IPS-15b (cell line): ENCODE data around the gene SCAF1.

Experiments
- H3K27me3 ChIP-seq: one replicate; pipeline ENCODE4 v1.6.1; 2013; ENCODE audit warnings: low read length; ENCODE audit not compliant: control insufficient read depth, insufficient read depth
- H3K36me3 ChIP-seq: one replicate; pipeline ENCODE4 v1.6.1; 2013; ENCODE audit warnings: low read length; ENCODE audit not compliant: control insufficient read depth, insufficient read depth
- H3K4me1 ChIP-seq: one replicate; pipeline ENCODE4 v1.6.1; 2013; ENCODE audit warnings: mild to moderate bottlenecking, low read length; ENCODE audit not compliant: control insufficient read depth, insufficient read depth
- H3K4me3 ChIP-seq: one replicate; pipeline ENCODE4 v1.5.1; 2013; ENCODE audit warnings: low read depth, low read length
- H3K9ac ChIP-seq: one replicate; pipeline ENCODE4 v1.6.1; 2013; ENCODE audit warnings: low read depth, mild to moderate bottlenecking, low read length
- H3K9me3 ChIP-seq: one replicate; pipeline ENCODE4 v1.6.1; 2013; ENCODE audit warnings: mild to moderate bottlenecking, low read length; ENCODE audit not compliant: control insufficient read depth, insufficient read depth

The SCAF1 gene, protein sequence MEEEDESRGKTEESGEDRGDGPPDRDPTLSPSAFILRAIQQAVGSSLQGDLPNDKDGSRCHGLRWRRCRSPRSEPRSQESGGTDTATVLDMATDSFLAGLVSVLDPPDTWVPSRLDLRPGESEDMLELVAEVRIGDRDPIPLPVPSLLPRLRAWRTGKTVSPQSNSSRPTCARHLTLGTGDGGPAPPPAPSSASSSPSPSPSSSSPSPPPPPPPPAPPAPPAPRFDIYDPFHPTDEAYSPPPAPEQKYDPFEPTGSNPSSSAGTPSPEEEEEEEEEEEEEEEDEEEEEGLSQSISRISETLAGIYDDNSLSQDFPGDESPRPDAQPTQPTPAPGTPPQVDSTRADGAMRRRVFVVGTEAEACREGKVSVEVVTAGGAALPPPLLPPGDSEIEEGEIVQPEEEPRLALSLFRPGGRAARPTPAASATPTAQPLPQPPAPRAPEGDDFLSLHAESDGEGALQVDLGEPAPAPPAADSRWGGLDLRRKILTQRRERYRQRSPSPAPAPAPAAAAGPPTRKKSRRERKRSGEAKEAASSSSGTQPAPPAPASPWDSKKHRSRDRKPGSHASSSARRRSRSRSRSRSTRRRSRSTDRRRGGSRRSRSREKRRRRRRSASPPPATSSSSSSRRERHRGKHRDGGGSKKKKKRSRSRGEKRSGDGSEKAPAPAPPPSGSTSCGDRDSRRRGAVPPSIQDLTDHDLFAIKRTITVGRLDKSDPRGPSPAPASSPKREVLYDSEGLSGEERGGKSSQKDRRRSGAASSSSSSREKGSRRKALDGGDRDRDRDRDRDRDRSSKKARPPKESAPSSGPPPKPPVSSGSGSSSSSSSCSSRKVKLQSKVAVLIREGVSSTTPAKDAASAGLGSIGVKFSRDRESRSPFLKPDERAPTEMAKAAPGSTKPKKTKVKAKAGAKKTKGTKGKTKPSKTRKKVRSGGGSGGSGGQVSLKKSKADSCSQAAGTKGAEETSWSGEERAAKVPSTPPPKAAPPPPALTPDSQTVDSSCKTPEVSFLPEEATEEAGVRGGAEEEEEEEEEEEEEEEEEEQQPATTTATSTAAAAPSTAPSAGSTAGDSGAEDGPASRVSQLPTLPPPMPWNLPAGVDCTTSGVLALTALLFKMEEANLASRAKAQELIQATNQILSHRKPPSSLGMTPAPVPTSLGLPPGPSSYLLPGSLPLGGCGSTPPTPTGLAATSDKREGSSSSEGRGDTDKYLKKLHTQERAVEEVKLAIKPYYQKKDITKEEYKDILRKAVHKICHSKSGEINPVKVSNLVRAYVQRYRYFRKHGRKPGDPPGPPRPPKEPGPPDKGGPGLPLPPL

DNA sequence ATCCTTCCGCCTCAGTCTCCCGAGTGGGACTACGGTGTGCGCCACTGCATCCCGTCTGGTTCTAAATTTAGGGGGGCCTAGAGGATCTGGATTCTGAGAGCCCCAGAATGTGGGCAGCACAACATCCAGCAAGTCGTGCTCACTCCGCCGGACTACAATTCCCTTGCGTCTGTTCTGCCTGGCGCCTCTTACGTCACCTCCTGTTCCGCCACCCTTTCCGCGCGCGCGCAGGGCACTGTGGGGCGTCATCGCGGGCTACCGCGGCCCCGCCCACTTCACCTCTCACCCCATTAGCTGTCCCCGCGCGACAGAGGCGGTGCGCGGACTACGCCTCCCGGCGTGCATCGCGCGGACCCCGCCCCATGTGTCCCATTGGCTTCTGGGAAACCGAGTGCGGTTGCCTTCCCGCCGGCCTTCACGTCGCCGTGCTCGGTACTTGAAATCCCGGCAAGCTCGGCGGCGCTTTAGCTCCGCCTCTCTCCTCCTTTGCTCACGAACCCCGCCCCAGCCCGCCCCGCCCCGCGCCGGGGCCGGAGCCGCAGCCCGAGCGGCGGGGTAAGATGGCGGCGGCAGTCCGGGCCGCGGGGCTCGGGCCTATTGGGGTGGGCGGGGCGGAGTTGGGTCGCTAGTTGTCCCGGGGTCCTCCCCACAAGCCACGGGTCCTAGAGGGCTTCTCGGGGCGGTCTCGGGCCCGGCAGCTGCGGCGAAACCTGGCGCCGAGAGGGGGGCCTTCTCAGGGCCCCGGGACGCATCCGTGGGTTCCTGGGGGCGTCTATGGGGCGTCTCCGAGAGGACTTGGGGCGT, at the start of gene SCAF1:
Gene SCAF1 (plus strand): TSS at position 522 of the 804 bp plus-strand sequence. CDS start 2,818 bp downstream, outside the sequence.
- peaks cover 19% of the 10 kb centered on the region for H3K36me3 ChIP-seq
- no peaks in the 10 kb centered on the region for H3K9me3 ChIP-seq
- H3K27me3 ChIP-seq: no peaks in the 10 kb centered on the region
- peak within 1 kb of the TSS; percentile 99 for H3K4me3 ChIP-seq
- peaks cover 7% of the 10 kb centered on the region for H3K4me1 ChIP-seq
- H3K9ac ChIP-seq: peak within 1 kb of the TSS; percentile 97

DNA sequence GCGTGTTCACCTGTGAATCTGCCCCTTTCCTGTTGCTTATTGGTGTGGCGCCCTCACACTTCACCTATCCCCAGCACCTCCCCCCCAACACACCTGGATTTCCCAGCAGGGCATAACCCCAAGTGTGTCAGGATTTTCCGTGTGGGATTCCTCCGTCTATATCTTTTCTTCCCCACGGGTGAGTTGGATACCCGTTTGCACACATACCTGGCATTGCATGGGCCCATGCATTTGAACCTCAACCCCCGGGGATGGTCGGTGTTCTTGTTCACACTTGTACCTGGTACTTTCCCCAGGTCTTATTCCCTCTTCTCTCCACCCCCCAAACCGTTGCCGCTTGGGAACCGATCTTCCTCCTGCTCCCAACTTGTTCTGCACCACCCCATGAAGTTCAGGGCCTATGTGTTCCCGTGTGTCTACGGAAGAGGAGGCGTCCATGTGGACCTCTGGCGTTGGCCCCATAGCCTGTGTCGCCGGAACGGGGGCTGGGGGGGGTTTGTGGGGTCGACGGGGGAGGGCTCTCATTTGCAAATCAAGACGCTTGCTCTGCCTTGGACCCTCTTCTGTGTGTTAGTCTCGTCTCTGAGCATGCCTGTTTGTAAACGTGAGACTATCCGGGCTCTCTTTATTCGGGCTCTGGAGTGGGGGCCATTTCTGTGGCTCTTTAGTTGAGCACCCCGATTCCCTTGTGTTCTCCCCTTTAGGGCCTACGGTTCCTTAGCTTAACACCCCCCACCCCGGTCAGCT, 49.4 kb upstream of the SCAF1 start:
- H3K27me3 ChIP-seq: no peaks in the 10 kb centered on the region
- H3K4me3 ChIP-seq: peak overlapping the region; percentile 81
- peak overlapping the region; percentile 81 for H3K9ac ChIP-seq
- H3K36me3 ChIP-seq: peaks cover 29% of the 10 kb centered on the region
- H3K9me3 ChIP-seq: no peaks in the 10 kb centered on the region
- H3K4me1 ChIP-seq: peaks cover 9% of the 10 kb centered on the region

DNA sequence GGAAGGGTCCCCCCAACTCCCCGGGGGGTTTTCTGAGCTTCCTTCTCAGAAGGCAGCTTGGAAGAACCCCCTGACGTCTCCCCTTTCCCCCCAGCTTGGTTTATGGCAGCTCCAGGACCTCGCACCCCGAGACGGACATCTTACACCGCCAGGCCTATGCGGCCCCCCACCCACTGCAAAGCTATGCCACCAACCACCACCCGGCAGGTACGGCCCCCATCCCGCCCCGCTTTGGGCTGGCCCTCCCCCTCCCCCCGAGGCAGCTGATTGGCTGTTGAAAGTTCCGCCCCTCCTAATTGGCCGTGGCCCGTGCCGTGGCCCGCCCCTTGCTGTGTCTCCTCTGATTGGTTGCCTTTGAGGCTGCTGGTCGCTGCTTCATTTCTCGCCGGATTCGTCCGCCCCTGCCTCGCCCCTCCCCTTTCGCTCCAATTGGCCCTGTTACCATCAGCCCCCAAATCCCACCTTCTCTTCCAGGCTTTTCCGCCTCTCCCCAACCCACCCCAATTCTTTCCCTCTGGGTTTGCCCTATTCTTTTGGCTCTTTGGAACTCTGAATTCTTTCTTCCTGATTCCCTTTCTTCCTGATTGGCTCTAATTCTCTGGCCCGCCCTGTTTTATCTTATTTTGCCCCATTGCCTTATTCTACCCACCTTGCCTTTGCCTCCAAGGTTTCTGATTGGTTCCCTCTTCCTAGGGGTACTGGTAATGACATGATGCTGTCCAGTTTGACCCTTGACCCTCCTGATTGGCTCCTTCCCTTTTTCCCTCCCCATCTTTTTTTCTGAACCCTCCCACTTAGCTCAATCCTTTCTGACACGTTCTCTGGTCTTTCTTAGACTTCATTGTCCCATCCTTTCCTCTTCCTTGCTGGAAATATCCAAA, 48.5 kb upstream of the SCAF1 start:
- Histone ChIP-seq H3K9ac (peak overlapping the region; percentile 47), H3K36me3 (peaks cover 35% of the 10 kb centered on the region), H3K4me1 (peaks cover 9% of the 10 kb centered on the region), H3K27me3 (no peaks in the 10 kb centered on the region), H3K4me3 (peak overlapping the region; percentile 81), H3K9me3 (no peaks in the 10 kb centered on the region)

DNA sequence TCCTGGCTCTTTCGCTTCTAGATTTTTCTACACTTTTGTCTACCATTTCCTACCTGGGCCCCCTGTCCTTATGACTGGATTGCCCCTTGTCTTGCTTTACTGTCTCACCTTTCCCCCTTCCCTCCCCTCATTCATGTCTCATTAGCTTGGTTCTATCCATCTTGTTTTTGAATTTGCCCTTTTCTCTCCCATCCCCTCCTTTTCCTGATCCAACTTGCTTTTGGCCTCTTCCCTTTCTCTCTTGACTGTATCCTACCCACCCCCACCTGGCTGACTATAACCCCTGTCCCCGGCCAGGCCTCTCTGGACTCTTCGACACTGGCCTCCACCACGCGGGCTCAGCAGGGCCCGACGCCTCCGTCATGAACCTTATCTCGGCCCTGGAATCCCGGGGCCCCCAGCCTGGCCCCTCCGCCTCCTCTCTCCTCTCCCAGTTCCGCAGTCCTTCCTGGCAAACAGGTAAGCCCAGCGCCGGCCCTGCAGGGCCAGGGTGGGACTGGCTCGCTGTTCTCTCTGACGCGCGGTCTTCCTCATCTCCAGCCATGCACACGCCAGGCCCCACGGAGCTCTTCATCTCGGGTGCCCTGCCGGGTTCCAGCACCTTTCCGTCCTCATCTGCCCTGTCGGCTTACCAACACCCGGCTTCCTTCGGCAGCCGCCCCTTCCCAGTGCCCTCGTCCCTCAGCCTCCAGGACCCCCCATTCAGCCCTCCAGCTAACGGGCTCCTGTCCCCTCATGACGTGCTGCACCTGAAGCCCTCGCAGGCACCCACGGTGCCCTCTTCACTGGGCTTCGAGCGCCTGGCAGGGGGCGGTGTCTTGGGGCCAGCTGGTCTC, 47.6 kb upstream of the SCAF1 start:
- no peak overlapping the region for H3K9ac ChIP-seq
- no peaks in the 10 kb centered on the region for H3K9me3 ChIP-seq
- H3K4me3 ChIP-seq: peak overlapping the region; percentile 3
- H3K36me3 ChIP-seq: peaks cover 44% of the 10 kb centered on the region
- H3K4me1 ChIP-seq: peaks cover 9% of the 10 kb centered on the region
- no peaks in the 10 kb centered on the region for H3K27me3 ChIP-seq

DNA sequence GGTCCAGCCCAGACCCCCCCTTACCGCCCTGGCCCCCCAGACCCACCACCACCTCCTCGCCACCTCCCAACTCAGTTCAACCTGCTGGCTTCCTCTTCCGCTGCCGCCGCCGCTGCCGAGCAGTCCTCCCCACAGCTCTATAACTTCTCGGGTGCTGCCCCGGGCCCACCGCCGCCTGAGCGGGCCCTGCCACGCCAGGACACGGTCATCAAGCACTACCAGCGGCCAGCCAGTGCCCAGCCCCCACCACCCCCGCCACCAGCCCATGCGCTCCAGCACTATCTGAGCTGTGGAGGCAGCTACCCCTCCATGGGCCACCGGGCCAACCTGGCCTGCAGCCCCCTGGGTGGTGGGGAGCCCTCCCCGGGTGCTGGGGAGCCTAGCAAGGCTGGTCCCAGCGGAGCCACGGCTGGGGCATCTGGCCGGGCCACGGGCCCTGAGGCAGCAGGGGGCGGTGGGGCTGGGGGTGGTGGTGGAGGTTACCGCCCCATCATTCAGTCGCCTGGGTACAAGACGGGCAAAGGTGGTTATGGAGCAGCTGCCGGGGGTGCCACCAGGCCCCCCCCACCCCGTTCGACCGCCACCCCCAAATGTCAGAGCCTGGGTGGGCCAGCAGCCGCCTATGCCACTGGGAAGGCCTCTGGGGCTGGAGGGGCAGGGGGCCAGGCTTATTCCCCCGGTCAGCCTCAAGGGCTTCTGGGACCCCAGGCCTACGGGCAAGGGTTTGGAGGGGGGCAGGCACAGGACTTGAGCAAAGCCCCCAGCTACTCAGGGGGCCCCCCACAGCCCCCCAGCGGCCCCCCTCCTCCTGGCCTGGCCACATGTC, 46.8 kb upstream of the SCAF1 start:
- no peak overlapping the region for H3K9ac ChIP-seq
- peaks cover 6% of the 10 kb centered on the region for H3K4me1 ChIP-seq
- no peaks in the 10 kb centered on the region for H3K9me3 ChIP-seq
- no peaks in the 10 kb centered on the region for H3K27me3 ChIP-seq
- no peak overlapping the region for H3K4me3 ChIP-seq
- peaks cover 52% of the 10 kb centered on the region for H3K36me3 ChIP-seq

DNA sequence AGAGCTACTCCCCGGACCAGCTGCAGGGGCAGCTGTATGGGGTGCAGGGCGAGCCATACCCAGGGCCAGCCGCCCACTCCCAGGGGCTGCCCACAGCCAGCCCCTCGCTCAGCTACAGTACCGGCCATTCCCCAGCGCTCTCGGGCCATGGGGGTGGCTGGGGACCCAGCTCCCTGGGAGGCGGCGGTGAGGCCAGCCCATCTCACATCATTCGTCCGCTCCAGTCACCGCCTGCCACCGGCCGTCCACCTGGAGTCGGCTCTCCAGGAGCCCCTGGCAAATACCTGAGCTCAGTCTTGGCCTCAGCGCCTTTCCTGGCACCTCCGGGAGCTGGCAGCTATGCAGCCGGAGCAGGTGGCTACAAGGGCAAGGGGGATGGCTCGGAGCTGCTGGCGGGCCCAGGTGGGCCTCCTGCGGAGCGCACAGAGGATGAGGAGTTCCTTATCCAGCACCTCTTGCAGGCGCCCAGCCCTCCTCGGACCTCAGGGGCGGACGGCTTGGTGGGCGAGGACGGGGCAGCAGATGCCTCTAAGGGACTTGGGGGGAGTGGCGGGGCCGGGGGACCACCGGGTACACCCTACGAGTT, 46.1 kb upstream of the SCAF1 start:
- no peak overlapping the region for H3K4me3 ChIP-seq
- H3K9ac ChIP-seq: no peak overlapping the region
- peaks cover 55% of the 10 kb centered on the region for H3K36me3 ChIP-seq
- no peaks in the 10 kb centered on the region for H3K27me3 ChIP-seq
- H3K9me3 ChIP-seq: no peaks in the 10 kb centered on the region
- peaks cover 6% of the 10 kb centered on the region for H3K4me1 ChIP-seq

DNA sequence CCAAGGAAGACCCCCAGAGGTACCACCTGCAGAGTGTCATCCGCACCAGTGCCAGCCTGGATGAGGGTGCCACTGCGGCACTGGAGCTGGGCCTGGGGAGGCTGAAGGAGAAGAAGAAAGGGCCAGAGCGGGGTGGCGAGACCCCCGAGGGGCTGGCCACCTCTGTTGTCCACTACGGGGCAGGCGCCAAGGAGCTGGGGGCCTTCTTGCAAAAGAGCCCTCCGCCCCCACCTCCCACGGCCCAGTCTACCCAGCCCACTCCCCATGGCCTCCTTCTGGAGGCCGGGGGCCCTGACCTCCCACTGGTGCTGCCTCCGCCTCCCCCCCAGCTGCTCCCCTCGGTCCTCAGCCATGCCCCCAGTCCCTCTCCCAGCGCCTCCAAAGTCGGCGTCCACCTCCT, 45.6 kb upstream of the SCAF1 start:
- Histone ChIP-seq H3K9me3 (no peaks in the 10 kb centered on the region), H3K27me3 (no peaks in the 10 kb centered on the region), H3K4me1 (peaks cover 6% of the 10 kb centered on the region), H3K9ac (no peak overlapping the region), H3K4me3 (no peak overlapping the region), H3K36me3 (peaks cover 55% of the 10 kb centered on the region)

DNA sequence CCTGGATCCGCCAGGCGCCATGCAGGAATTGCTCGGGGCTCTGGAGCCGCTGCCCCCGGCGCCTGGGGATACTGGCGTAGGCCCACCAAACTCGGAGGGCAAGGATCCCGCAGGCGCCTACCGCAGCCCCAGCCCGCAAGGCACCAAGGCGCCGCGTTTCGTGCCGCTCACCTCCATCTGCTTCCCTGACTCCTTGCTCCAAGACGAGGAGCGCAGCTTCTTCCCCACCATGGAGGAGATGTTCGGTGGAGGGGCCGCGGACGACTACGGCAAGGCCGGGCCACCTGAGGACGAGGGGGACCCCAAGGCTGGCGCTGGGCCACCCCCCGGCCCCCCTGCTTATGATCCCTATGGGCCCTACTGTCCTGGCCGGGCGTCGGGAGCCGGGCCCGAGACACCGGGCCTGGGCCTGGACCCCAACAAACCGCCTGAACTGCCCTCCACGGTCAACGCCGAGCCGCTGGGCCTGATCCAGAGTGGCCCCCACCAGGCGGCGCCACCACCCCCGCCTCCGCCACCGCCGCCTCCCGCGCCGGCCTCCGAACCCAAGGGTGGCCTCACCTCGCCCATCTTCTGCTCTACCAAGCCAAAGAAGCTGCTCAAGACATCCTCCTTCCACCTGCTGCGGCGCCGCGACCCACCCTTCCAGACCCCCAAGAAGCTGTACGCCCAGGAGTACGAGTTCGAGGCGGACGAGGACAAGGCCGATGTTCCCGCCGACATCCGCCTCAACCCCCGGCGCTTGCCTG, 44.9 kb upstream of the SCAF1 start:
- no peaks in the 10 kb centered on the region for H3K27me3 ChIP-seq

More for the DNA sequence above, 44.9 kb upstream of the SCAF1 start:
- no peak overlapping the region for H3K9ac ChIP-seq
- no peaks in the 10 kb centered on the region for H3K9me3 ChIP-seq
- H3K4me3 ChIP-seq: no peak overlapping the region
- peaks cover 6% of the 10 kb centered on the region for H3K4me1 ChIP-seq
- peaks cover 60% of the 10 kb centered on the region for H3K36me3 ChIP-seq
